ENCODE measurements around the gene CYS1.

GRCh38 chr2:10067881-10068280 is 12.3 kb downstream of the CYS1 start:
- TF ChIP-seq, protein P1, sequence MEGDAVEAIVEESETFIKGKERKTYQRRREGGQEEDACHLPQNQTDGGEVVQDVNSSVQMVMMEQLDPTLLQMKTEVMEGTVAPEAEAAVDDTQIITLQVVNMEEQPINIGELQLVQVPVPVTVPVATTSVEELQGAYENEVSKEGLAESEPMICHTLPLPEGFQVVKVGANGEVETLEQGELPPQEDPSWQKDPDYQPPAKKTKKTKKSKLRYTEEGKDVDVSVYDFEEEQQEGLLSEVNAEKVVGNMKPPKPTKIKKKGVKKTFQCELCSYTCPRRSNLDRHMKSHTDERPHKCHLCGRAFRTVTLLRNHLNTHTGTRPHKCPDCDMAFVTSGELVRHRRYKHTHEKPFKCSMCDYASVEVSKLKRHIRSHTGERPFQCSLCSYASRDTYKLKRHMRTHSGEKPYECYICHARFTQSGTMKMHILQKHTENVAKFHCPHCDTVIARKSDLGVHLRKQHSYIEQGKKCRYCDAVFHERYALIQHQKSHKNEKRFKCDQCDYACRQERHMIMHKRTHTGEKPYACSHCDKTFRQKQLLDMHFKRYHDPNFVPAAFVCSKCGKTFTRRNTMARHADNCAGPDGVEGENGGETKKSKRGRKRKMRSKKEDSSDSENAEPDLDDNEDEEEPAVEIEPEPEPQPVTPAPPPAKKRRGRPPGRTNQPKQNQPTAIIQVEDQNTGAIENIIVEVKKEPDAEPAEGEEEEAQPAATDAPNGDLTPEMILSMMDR (IDR thresholded peaks at IDR 0.05 in 2 of 3, conservative IDR thresholded peaks at IDR 0.05 in 1 of 3; ENCODE audit: borderline replicate concordance in 1 of 3, insufficient read depth in 1 of 3, low read depth in 2 of 3, low read length in 2 of 3) = no peak
- no peak for TF ChIP-seq ELF1 (IDR thresholded peaks at IDR 0.05; ENCODE audit: borderline replicate concordance, low read depth)
